Activated naive CD8-positive, alpha-beta T cell treated with anti-CD3 and anti-CD28 coated beads, Interleukin-2, amount 10 ng/mL, durations not matched to agents 7 days and 5 days (primary cell): ENCODE data around the gene KLHL7. TPM values are rescaled to one million over a fixed set of nuclear protein-coding genes. Genes with fewer than 3 reads are reported as not detected.
"Not testable (repeated sequence)": the region's sequence is repeated elsewhere in the genome, so short reads cannot be mapped to it uniquely, and the experiment has no call there.

ENCODE experiments used
- ATAC-seq: fragments of 150-1000 bp; cut with Tn5 transposase; one replicate; pipeline ENCODE4 v1.10.0; 2021; ENCODE audit warnings: low read depth, moderate library complexity
- POLR2A ChIA-PET: fragments of 350-600 bp; sonication (Branson Sonifier 250); formaldehyde crosslinking; loops from one replicate; lab custom pipeline; 2021; ENCODE audit warnings: antibody characterized with exemption; lab: Charles Lee
- DNase-seq: peaks from one replicate; pipeline ENCODE4 v3.0.0; 2021
- H3K27ac Mint-ChIP-seq: one replicate; pipeline ENCODE4 v1.8.0; 2022; ENCODE audit warnings: mild to moderate bottlenecking, mixed read lengths
- H3K27me3 Mint-ChIP-seq: one replicate; pipeline ENCODE4 v1.8.0; 2022; ENCODE audit warnings: mild to moderate bottlenecking, moderate library complexity, mixed read lengths
- H3K36me3 Mint-ChIP-seq: one replicate; pipeline ENCODE4 v1.8.0; 2021; ENCODE audit warnings: mild to moderate bottlenecking, mixed read lengths
- H3K4me1 Mint-ChIP-seq: one replicate; pipeline ENCODE4 v1.8.0; 2021; ENCODE audit warnings: mixed read lengths
- H3K4me3 Mint-ChIP-seq: one replicate; pipeline ENCODE4 v1.8.0; 2022; ENCODE audit warnings: mild to moderate bottlenecking, moderate library complexity, mixed read lengths
- H3K9me3 Mint-ChIP-seq: one replicate; pipeline ENCODE4 v1.8.0; 2021; ENCODE audit warnings: mixed read lengths
- total RNA-seq, 2 experiments: library from RNA; stranded (reverse); gene quantifications; one replicate each; pipeline ENCODE4 v1.2.3, GENCODE V29; 2021

KLHL7 gene
- total RNA-seq, 2 experiments from 2014 or later, result 18.8 to 20.1 TPM

- Mint-ChIP-seq H3K36me3 (no peaks in the 10 kb centered on the region), H3K27me3 (peaks cover 15% of the 10 kb centered on the region), H3K4me1 (no peaks in the 10 kb centered on the region), H3K9me3 (no peaks in the 10 kb centered on the region), H3K27ac (no peak overlapping the region), H3K4me3 (no peak overlapping the region)
- POLR2A ChIA-PET, result no interaction called here
- DNase-seq, result no peak
- no peak for ATAC-seq
Measured at GRCh38 chr7:23216021-23216420, 110.4 kb downstream of the KLHL7 start.

DNA sequence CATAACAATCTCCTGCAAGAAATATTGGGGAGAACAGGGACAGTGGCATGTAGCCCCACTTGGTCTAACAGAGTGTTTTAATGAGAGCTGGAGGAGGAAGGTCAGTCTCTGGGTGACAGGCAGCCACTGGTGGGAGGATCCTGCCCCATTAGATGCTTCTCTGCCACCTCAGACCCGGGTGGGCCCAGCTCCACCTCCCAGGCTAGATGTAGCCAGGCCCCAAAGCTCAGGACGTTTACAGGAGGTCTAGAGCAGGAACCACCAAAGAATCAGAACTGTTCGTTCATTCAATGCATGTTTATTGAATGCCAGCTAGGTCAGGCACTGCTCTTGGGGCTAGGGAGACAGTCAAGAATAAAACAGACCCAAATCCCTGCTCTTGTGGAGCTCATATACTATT is 112.6 kb downstream of the KLHL7 start:
- DNase-seq (no peak), ATAC-seq (no peak)
- Mint-ChIP-seq H3K4me3 (no peak overlapping the region), H3K36me3 (no peaks in the 10 kb centered on the region), H3K9me3 (no peaks in the 10 kb centered on the region), H3K4me1 (no peaks in the 10 kb centered on the region), H3K27me3 (peaks cover 17% of the 10 kb centered on the region), H3K27ac (no peak overlapping the region)
- POLR2A ChIA-PET, result no interaction called here

DNA sequence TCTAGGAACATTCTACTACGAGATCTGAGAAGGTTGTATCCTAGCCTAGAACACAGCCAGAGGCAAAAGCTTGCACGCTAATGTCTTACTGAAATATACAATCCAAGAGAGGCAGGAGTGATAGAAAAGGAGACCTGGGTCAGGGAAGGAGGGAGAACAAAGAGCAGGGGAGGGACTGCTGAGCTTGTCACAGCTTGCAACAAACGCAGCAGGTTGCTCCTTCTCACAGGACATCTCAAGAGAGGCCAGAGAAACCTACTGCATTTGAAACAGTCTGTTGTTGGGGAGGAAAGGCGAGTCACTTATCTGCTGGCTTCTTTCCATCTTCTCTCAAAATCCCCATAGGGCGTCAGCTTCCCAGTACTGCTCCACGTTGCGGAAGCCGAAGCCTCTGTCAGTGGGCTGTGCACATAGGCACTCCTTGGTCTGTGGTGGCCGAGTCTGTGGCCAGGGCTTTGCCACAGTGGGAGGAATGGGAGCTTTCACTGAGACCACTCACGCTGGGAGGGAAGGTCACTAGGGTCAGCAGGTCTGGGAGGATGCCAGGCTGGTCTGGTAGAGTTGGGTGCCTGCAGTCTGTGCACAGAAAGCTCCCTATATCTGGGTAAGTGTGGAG is 115.2 kb downstream of the KLHL7 start:
- no peak overlapping the region for H3K27ac Mint-ChIP-seq
- POLR2A ChIA-PET, result no interaction called here
- ATAC-seq (no peak), DNase-seq (no peak)
- H3K36me3 Mint-ChIP-seq, result no peaks in the 10 kb centered on the region
- peaks cover 20% of the 10 kb centered on the region for H3K27me3 Mint-ChIP-seq
- H3K4me1 Mint-ChIP-seq, result no peaks in the 10 kb centered on the region
- H3K9me3 Mint-ChIP-seq, result no peaks in the 10 kb centered on the region
- H3K4me3 Mint-ChIP-seq, result no peak overlapping the region

DNA sequence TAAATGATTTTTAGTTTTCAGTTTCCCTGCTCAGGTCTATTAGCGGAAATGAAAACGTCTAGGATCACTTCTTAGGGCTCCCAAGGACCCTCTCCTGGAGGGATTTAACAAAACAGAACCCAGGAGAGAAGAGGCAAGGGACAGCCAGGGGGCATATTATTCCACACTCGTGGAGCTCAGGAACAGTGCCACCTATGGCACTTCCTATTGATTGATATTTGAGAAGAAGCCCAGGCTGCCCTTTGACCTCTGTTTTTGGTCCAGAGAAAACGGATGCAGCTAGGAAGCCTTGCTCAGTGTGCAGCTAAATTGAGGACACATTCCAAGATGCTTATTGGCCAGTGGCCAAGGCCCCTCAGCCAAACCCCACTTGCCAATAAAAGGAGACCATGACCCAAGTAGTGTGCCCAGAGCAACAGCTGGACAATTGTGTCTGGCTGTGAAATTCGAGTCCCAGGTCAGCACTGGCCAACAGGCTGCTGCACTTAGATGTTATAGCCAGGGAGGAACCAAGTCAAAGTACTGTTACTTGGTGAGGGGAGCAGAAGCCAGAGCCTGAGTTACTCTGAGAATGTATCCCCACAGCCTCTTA is 117.0 kb downstream of the KLHL7 start:
- Mint-ChIP-seq H3K4me1 (no peaks in the 10 kb centered on the region), H3K4me3 (no peak overlapping the region), H3K36me3 (no peaks in the 10 kb centered on the region), H3K27ac (no peak overlapping the region), H3K9me3 (no peaks in the 10 kb centered on the region), H3K27me3 (peaks cover 19% of the 10 kb centered on the region)
- ATAC-seq (no peak), DNase-seq (no peak)
- POLR2A ChIA-PET, result no interaction called here

GRCh38 chr7:23224364-23224763 is 118.8 kb downstream of the KLHL7 start:
- H3K27ac Mint-ChIP-seq, DNase-seq, H3K9me3 Mint-ChIP-seq, H3K4me1 Mint-ChIP-seq, H3K4me3 Mint-ChIP-seq, H3K36me3 Mint-ChIP-seq, ATAC-seq, POLR2A ChIA-PET: not testable (repeated sequence)
- H3K27me3 Mint-ChIP-seq, result peaks cover 14% of the 10 kb centered on the region

- Mint-ChIP-seq H3K27me3 (peaks cover 12% of the 10 kb centered on the region), H3K36me3 (no peaks in the 10 kb centered on the region), H3K9me3 (no peaks in the 10 kb centered on the region), H3K27ac (no peak overlapping the region), H3K4me3 (no peak overlapping the region), H3K4me1 (no peaks in the 10 kb centered on the region)
- DNase-seq, result no peak
- POLR2A ChIA-PET, result no interaction called here
- ATAC-seq, result no peak
Measured at GRCh38 chr7:23226844-23227450, 121.4 kb downstream of the KLHL7 start.

Other genes with a start within 250 kb of the KLHL7 start
- gene HYCC1, start 91.7 kb upstream of the KLHL7 start, total RNA-seq, result 10 to 100 TPM; 49.5 to 49.7 TPM
- gene NUP42, start 76.3 kb downstream of the KLHL7 start, total RNA-seq, result 10 to 100 TPM; 39.2 to 43.4 TPM
- 10 to 100 TPM; 19.5 to 25.3 TPM for gene GPNMB, start 141.0 kb downstream of the KLHL7 start, total RNA-seq
- gene MALSU1, start 193.6 kb downstream of the KLHL7 start, total RNA-seq, result 10 to 100 TPM; 46.3 to 52.8 TPM